Measurements from ENCODE around the gene SMIM17. TPM values are rescaled to one million over a fixed set of nuclear protein-coding genes. Genes with fewer than 3 reads are reported as not detected.

Gene SMIM17
- 0.05 and 0.06 TPM in 2 replicates for polyA plus RNA-seq (2012; rRNA removed)
- polyA plus RNA-seq (2012; cell fraction: cytosol; rRNA removed): 0.16 and 0.19 TPM in 2 replicates
- polyA plus RNA-seq (2012; cell fraction: nucleus; rRNA removed): 0.37 and 0.49 TPM in 2 replicates

- Histone ChIP-seq H4K20me1 (ENCODE audit: insufficient read depth) (no peaks in the 10 kb centered on the region), H2AFZ (ENCODE audit: low read depth) (no peak within 1 kb of the TSS), H3K9me2 (no peaks in the 10 kb centered on the region), H3K9me3 (no peaks in the 10 kb centered on the region), H3K36me3 (replicated peaks in 1 of 2; ENCODE audit: control insufficient read depth in 1 of 2, insufficient read depth in 2 of 2, low read length in 1 of 2) (no peaks in the 10 kb centered on the region), H3K27me3 (ENCODE audit: insufficient read depth) (no peaks in the 10 kb centered on the region), H3K4me3 (ENCODE audit: low read depth in 2 of 2, low read length in 1 of 2) (no peak within 1 kb of the TSS; a peak in 1 of 4 replicates), H3K4me2 (no peak within 1 kb of the TSS), H3K27ac (ENCODE audit: low read depth in 2 of 2, low read length in 1 of 2) (no peak within 1 kb of the TSS), H3K9ac (no peak within 1 kb of the TSS), H3F3A (replicated peaks; ENCODE audit: insufficient read depth) (no peaks in the 10 kb centered on the region), H3K79me2 (ENCODE audit: insufficient read depth) (no peaks in the 10 kb centered on the region), H3K4me1 (ENCODE audit: control insufficient read depth in 1 of 2, insufficient read depth in 2 of 2, low read depth in 1 of 2, low read length in 1 of 2) (no peaks in the 10 kb centered on the region)
- ChIA-PET CTCF (no interaction called here), POLR2A (no interaction called here)
- TF ChIP-seq MAX (IDR thresholded peaks at IDR 0.05; ENCODE audit: low read depth) (no peak), USF1 (IDR thresholded peaks at IDR 0.05; ENCODE audit: borderline replicate concordance, low read depth) (no peak), GATA2 (CRISPR knock-in tag; IDR thresholded peaks at IDR 0.05) (no peak)
- DNase-seq: peak; percentile 58
- 19% methylated on average over 30 of the region's 60 CpGs for WGBS (ENCODE audit: low lambda C conversion rate)
Observed at GRCh38 chr19:56642711-56643459, at the start of gene SMIM17. TSS of gene SMIM17 (plus strand) at chr19:56643159. CDS start at chr19:56645668, 2,509 bp downstream.

GRCh38 chr19:56594446-56594782 is 48.5 kb upstream of the SMIM17 start:
- peaks cover 43% of the 10 kb centered on the region for H3K79me2 ChIP-seq (ENCODE audit: insufficient read depth)
- no peaks in the 10 kb centered on the region for H3K9me2 ChIP-seq
- ChIA-PET CTCF (interaction anchor here (1.0 kb wide), 1 partner anchor 201 kb away, joined by 3 read pairs; the partner anchor contains the start of gene ZNF582), POLR2A (no interaction called here)
- peaks cover 13% of the 10 kb centered on the region; the same call in 1 of the 2 replicates for H3K9me3 ChIP-seq
- H3K9ac ChIP-seq: no peak overlapping the region
- peaks cover 6 to 16% of the 10 kb centered on the region in 2 experiments for H3K36me3 ChIP-seq (replicated peaks in 1 of 2; ENCODE audit: control insufficient read depth in 1 of 2, insufficient read depth in 2 of 2, low read length in 1 of 2)
- H3K4me2 ChIP-seq: peak overlapping the region; percentile 83
- peaks cover 0 to 5% of the 10 kb centered on the region in 2 experiments; a peak in 1 of 4 replicates for H3K4me1 ChIP-seq (ENCODE audit: control insufficient read depth in 1 of 2, insufficient read depth in 2 of 2, low read depth in 1 of 2, low read length in 1 of 2)
- no peak for DNase-seq
- H2AFZ ChIP-seq (ENCODE audit: low read depth): peak overlapping the region; percentile 85
- peak overlapping the region in 1 of 2 experiments; percentile 95; a peak in 2 of 4 replicates for H3K4me3 ChIP-seq (ENCODE audit: low read depth in 2 of 2, low read length in 1 of 2)
- H3K27me3 ChIP-seq (ENCODE audit: insufficient read depth): no peaks in the 10 kb centered on the region
- H3F3A ChIP-seq (replicated peaks; ENCODE audit: insufficient read depth): no peaks in the 10 kb centered on the region
- no peaks in the 10 kb centered on the region for H4K20me1 ChIP-seq (ENCODE audit: insufficient read depth)
- H3K27ac ChIP-seq (ENCODE audit: low read depth in 2 of 2, low read length in 1 of 2): no peak overlapping the region
- WGBS (ENCODE audit: low lambda C conversion rate): 66% methylated on average over 4 of the region's 4 CpGs
- TF ChIP-seq FOXJ3 (CRISPR knock-in tag; IDR thresholded peaks at IDR 0.05): no peak
- no peak for TF ChIP-seq NRF1 (IDR thresholded peaks at IDR 0.05; ENCODE audit: low read depth, low read length)
- no peak for TF ChIP-seq USF1 (IDR thresholded peaks at IDR 0.05; ENCODE audit: borderline replicate concordance, low read depth)
- no peak for TF ChIP-seq IRF3 (IDR thresholded peaks at IDR 0.05; ENCODE audit: low read depth, low read length)
- no peak for TF ChIP-seq MAX (IDR thresholded peaks at IDR 0.05; ENCODE audit: low read depth)
- TF ChIP-seq EP300 (IDR thresholded peaks at IDR 0.05; ENCODE audit: borderline replicate concordance in 1 of 2, low read depth in 1 of 2, low read length in 1 of 2): no peak
- TF ChIP-seq ELF1 (IDR thresholded peaks at IDR 0.05): no peak
- TF ChIP-seq JUND (IDR thresholded peaks at IDR 0.05): no peak
- no peak for TF ChIP-seq MEF2A (IDR thresholded peaks at IDR 0.05; ENCODE audit: borderline replicate concordance, low read depth)
- TF ChIP-seq GATA2 (CRISPR knock-in tag; IDR thresholded peaks at IDR 0.05): no peak
- no peak for TF ChIP-seq RAD21 (IDR thresholded peaks at IDR 0.05; ENCODE audit: low read length)
- TF ChIP-seq TAF1 (IDR thresholded peaks at IDR 0.05; ENCODE audit: borderline replicate concordance, low read depth, low read length): no peak
- TF ChIP-seq RXRA (IDR thresholded peaks at IDR 0.05; ENCODE audit: borderline replicate concordance, low read depth): no peak
- TF ChIP-seq FOXM1 (IDR thresholded peaks at IDR 0.05; ENCODE audit: low read depth): no peak
- TF ChIP-seq CHD2 (IDR thresholded peaks at IDR 0.05; ENCODE audit: low read length, partially characterized antibody): no peak

Measured in SK-N-SH (cell line).